SK-N-MC (cell line): ENCODE results near the gene CAMKV.

ENCODE experiments used
- FOXP2 ChIP-seq: optimal IDR thresholded peaks from 2 replicates; pipeline ENCODE3; 2011; ENCODE audit warnings: mild to moderate bottlenecking, moderate library complexity; ENCODE audit not compliant: insufficient read depth; ENCODE audit errors: extremely low read length, control extremely low read depth
- POLR2AphosphoS5 ChIP-seq: IDR thresholded peaks from 2 replicates; pipeline ENCODE4 v1.6.1; 2012; ENCODE audit warnings: mild to moderate bottlenecking, low read depth, low read length, borderline replicate concordance

- TF ChIP-seq POLR2AphosphoS5 (no peak), FOXP2 (no peak)
Observed at GRCh38 chr3:49855662-49856061, 14.0 kb downstream of the CAMKV start.
